DOHH2 (cell line): ENCODE data around the gene PALB2.

Experiments used
- CTCF ChIP-seq: fragments of 200-600 bp; sonication (generic); IDR thresholded peaks from one replicate; pipeline ENCODE4 v1.5.1; 2014; ENCODE audit warnings: antibody characterized with exemption, mild to moderate bottlenecking, low read depth, low read length; ENCODE audit not compliant: poor library complexity, severe bottlenecking
- EZH2phosphoT487 ChIP-seq: fragments of 200-600 bp; sonication (generic); IDR thresholded peaks from 2 replicates; pipeline ENCODE4 v1.6.1; 2017; ENCODE audit warnings: borderline replicate concordance, mild to moderate bottlenecking, antibody characterized with exemption, low read length, moderate library complexity, mixed read lengths

GRCh38 chr16:23666571-23667354 lies 25.7 kb upstream of the PALB2 start:
- no peak for TF ChIP-seq CTCF
- no peak for TF ChIP-seq EZH2phosphoT487
